ENCODE data around the gene MDP1. TPM values are rescaled to one million over a fixed set of nuclear protein-coding genes. Genes with fewer than 3 reads are reported as not detected.

MDP1 gene
- total and polyA plus RNA-seq, 2 of the 8 experiments (the other 6 are each of a cell fraction or from before 2014, with no cell fraction given) = 17.7 to 32.2 TPM

GRCh38 chr14:24206260-24207103 is 9.4 kb downstream of the MDP1 start:
- Histone ChIP-seq H3K4me3 (ENCODE audit: extremely low read depth in 1 of 4, insufficient read depth in 2 of 4, low read depth in 3 of 4, low read length in 4 of 4) (no peak overlapping the region), H4K91ac (replicated peaks; ENCODE audit: insufficient read length, low read length) (no peak overlapping the region), H2AK5ac (ENCODE audit: low read depth, low read length) (no peak overlapping the region), H2AFZ (ENCODE audit: low read length) (no peak overlapping the region), H3K23ac (ENCODE audit: insufficient read length) (no peak overlapping the region), H2BK5ac (ENCODE audit: low read depth, low read length) (no peak overlapping the region), H3K4me2 (ENCODE audit: insufficient read depth in 1 of 2, low read depth in 2 of 2, low read length in 2 of 2) (no peak overlapping the region), H3K9me3 (ENCODE audit: insufficient read depth in 2 of 2, low read depth in 1 of 2, low read length in 1 of 2) (peaks cover 3 to 4% of the 10 kb centered on the region in 2 experiments), H4K8ac (ENCODE audit: extremely low read depth, insufficient read depth, low read length) (no peak overlapping the region), H3K56ac (replicated peaks; ENCODE audit: insufficient read length, low read depth, low read length) (no peak overlapping the region), H3K79me1 (ENCODE audit: low read depth, low read length) (no peaks in the 10 kb centered on the region), H4K20me1 (replicated peaks in 1 of 2; ENCODE audit: control insufficient read depth in 1 of 2, insufficient read depth in 2 of 2, low read length in 2 of 2) (peaks cover 0 to 2% of the 10 kb centered on the region in 2 experiments), H3K27ac (ENCODE audit: low read depth, low read length) (no peak overlapping the region), H2BK20ac (ENCODE audit: low read length) (no peak overlapping the region), H2BK15ac (ENCODE audit: low read length) (no peak overlapping the region), H3K27me3 (replicated peaks in 1 of 4; ENCODE audit: control insufficient read depth in 3 of 4, extremely low read depth in 1 of 4, insufficient read depth in 3 of 4, low read length in 3 of 4) (no peaks in the 10 kb centered on the region), H3K18ac (ENCODE audit: extremely low read depth, low read length) (no peak overlapping the region), H3K4ac (replicated peaks; ENCODE audit: insufficient read length, low read depth, low read length) (no peak overlapping the region), H3K36me3 (ENCODE audit: control insufficient read depth in 2 of 4, insufficient read depth in 4 of 4, low read length in 3 of 4) (peaks cover 21 to 53% (median 41%) of the 10 kb centered on the region in 4 experiments), H3K14ac (ENCODE audit: insufficient read length) (no peak overlapping the region), H3K79me2 (ENCODE audit: control insufficient read depth in 1 of 2, insufficient read depth in 2 of 2, low read length in 2 of 2) (no peaks in the 10 kb centered on the region; a peak in 1 of 4 replicates), H3K23me2 (ENCODE audit: low read depth, low read length) (no peaks in the 10 kb centered on the region), H3K4me1 (replicated peaks in 1 of 4; ENCODE audit: control insufficient read depth in 3 of 4, insufficient read depth in 4 of 4, low read length in 3 of 4) (peaks cover 0 to 7% (median 4%) of the 10 kb centered on the region in 4 experiments; a peak in 3 of 7 replicates), H2BK120ac (replicated peaks; ENCODE audit: low read depth, low read length) (no peak overlapping the region), H2BK12ac (ENCODE audit: low read depth, low read length) (no peak overlapping the region), H4K5ac (ENCODE audit: insufficient read length, low read depth, low read length) (no peak overlapping the region), H3K9ac (replicated peaks in 1 of 4; ENCODE audit: extremely low read depth in 1 of 4, low read depth in 3 of 4, low read length in 3 of 4) (no peak overlapping the region)
- FAIRE-seq (no peak), DNase-seq (ENCODE audit: low read depth in 1 of 2, low spot score in 2 of 2) (no peak)
- 93% methylated on average over 11 of the region's 11 CpGs; no CpG with 5 or more reads in 1 of the 2 experiments for WGBS, 2 experiments (ENCODE audit: extremely low coverage in 1 of 2, insufficient coverage in 1 of 2, insufficient read length in 1 of 2, insufficient replicate concordance in 2 of 2, low coverage in 1 of 2, low lambda C conversion rate in 2 of 2, missing lambda C conversion rate in 1 of 2)
- CTCF ChIA-PET (ENCODE audit: partially characterized antibody) = interaction anchor here (0.9 to 1.6 kb wide), 3 partner anchors 9 to 86 kb away, joined by 3 read pairs; partner anchors contain the start of genes MDP1 and TINF2
- TF ChIP-seq FOSL1 (IDR thresholded peaks at IDR 0.05; ENCODE audit: insufficient read depth, low read depth, low read length) = no peak
- TF ChIP-seq HDAC6 (IDR thresholded peaks at IDR 0.05; ENCODE audit: low read depth, low read length) = no peak
- no peak for TF ChIP-seq RBBP5 (IDR thresholded peaks at IDR 0.05; ENCODE audit: borderline replicate concordance, low read depth, low read length)
- POLR2A ChIA-PET (ENCODE audit: partially characterized antibody) = interaction anchor here (0.5 to 11.1 kb wide), 7 partner anchors 12 to 133 kb away, joined by 3 to 119 read pairs (median 3); partner anchors contain the start of genes IRF9, RIPK3, TINF2 and TM9SF1

Measured in H1 (cell line).